HEK293T (cell line): ENCODE data around the gene RTN3.

Experiments
- ARNT ChIP-seq: fragments of 450-650 bp; IDR thresholded peaks from 2 replicates; pipeline ENCODE4 v1.6.1; 2017; ENCODE audit warnings: mild to moderate bottlenecking
- BHLHE40 ChIP-seq: fragments of 450-650 bp; IDR thresholded peaks from 2 replicates; pipeline ENCODE4 v1.6.1; 2016; ENCODE audit warnings: mild to moderate bottlenecking, moderate library complexity, borderline replicate concordance
- ELF4 ChIP-seq: fragments of 450-650 bp; IDR thresholded peaks from 2 replicates; pipeline ENCODE4 v1.6.1; 2017; ENCODE audit warnings: antibody characterized with exemption
- FOXA1 ChIP-seq: fragments of 450-650 bp; IDR thresholded peaks from 2 replicates; pipeline ENCODE4 v1.6.1; 2016; ENCODE audit warnings: mild to moderate bottlenecking
- FOXK2 ChIP-seq: fragments of 450-650 bp; IDR thresholded peaks from 2 replicates; pipeline ENCODE4 v1.6.1; 2016; ENCODE audit warnings: mild to moderate bottlenecking
- FOXM1 ChIP-seq: fragments of 450-650 bp; IDR thresholded peaks from 2 replicates; pipeline ENCODE4 v1.6.1; 2017; ENCODE audit warnings: mild to moderate bottlenecking, borderline replicate concordance
- HDGF ChIP-seq: fragments of 450-650 bp; IDR thresholded peaks from 2 replicates; pipeline ENCODE4 v1.6.1; 2017; ENCODE audit warnings: antibody characterized with exemption, borderline replicate concordance
- LEF1 ChIP-seq: fragments of 450-650 bp; IDR thresholded peaks from 2 replicates; pipeline ENCODE4 v1.6.1; 2017; ENCODE audit warnings: mild to moderate bottlenecking, borderline replicate concordance
- SP1 ChIP-seq: fragments of 450-650 bp; IDR thresholded peaks from 2 replicates; pipeline ENCODE4 v1.6.1; 2017
- SUZ12 ChIP-seq: fragments of 450-650 bp; IDR thresholded peaks from 2 replicates; pipeline ENCODE4 v1.6.1; 2016; ENCODE audit warnings: mild to moderate bottlenecking
- TARDBP ChIP-seq: fragments of 450-650 bp; IDR thresholded peaks from 2 replicates; pipeline ENCODE4 v1.6.1; 2016

DNA sequence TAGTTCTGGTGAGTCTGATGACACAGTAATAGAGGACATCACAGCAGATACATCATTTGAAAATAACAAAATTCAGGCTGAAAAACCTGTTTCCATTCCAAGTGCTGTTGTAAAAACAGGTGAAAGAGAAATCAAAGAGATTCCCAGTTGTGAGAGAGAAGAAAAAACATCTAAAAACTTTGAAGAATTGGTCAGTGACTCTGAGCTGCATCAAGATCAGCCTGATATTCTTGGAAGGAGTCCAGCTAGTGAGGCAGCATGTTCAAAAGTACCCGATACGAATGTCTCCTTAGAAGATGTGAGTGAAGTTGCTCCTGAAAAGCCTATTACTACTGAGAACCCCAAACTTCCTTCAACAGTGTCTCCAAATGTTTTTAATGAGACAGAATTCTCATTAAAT is 38.7 kb downstream of the RTN3 start:
- TF ChIP-seq ELF4 = no peak
- no peak for TF ChIP-seq SP1
- TF ChIP-seq FOXA1 = no peak
- no peak for TF ChIP-seq HDGF
- TF ChIP-seq FOXM1 = no peak
- no peak for TF ChIP-seq TARDBP
- TF ChIP-seq FOXK2 = no peak
- no peak for TF ChIP-seq LEF1
- no peak for TF ChIP-seq ARNT
- TF ChIP-seq BHLHE40 = no peak
- TF ChIP-seq SUZ12 = no peak
